ENCODE results near the gene JAM3. TPM values are rescaled to one million over a fixed set of nuclear protein-coding genes. Genes with fewer than 3 reads are reported as not detected.

JAM3 gene
- total RNA-seq, 1 experiment from 2014 or later = 45.4 TPM

GRCh38 chr11:134139303-134139872 is 70.5 kb downstream of the JAM3 start:
- intact Hi-C loops (cut with micrococcal nuclease; ENCODE audit: unreplicated experiment) = loop anchor here (1.0 to 2.0 kb wide), 2 partner anchors 89 to 213 kb away; no protein-coding TSS in a partner anchor
- POLR2A ChIA-PET = interaction anchor here (0.6 kb wide), 1 partner anchor 40 kb away, joined by 4 read pairs; no protein-coding TSS in a partner anchor
- ATAC-seq = peak; percentile 62
- TF ChIP-seq CTCF (IDR thresholded peaks at IDR 0.05) = no peak
- BruUV-seq (replicated peaks) = no TSS peak
- 0 out of 2 replicates have a peak, but pooled peaks cover 5% of the 10 kb centered on the region for H3K4me1 ChIP-seq (ENCODE audit: control insufficient read depth, insufficient read depth, low read length)
- DNase-seq (ENCODE audit: low read depth, low spot score) = no peak
- H3K9me3 ChIP-seq (ENCODE audit: control insufficient read depth, insufficient read depth, low read depth, low read length) = peaks cover under 1% of the 10 kb centered on the region; the same call in 1 of the 2 replicates
- no peaks in the 10 kb centered on the region for H3K36me3 ChIP-seq (ENCODE audit: control insufficient read depth, insufficient read depth, low read length)
- CTCF ChIA-PET = interaction anchor here (1.3 to 1.6 kb wide), 2 partner anchors 89 to 212 kb away, joined by 3 to 11 read pairs; no protein-coding TSS in a partner anchor
- in situ Hi-C loops (cut with HindIII; ENCODE audit: low pct_unique_long_range_greater_than_20kb, low sequenced_read_pairs) = no loop called here
- no peak overlapping the region for H3K27ac ChIP-seq (ENCODE audit: low read length)
- H3K27me3 ChIP-seq (ENCODE audit: control insufficient read depth, insufficient read depth, low read length) = no peaks in the 10 kb centered on the region
- no peak overlapping the region; a peak in 1 of 4 replicates for H3K4me3 ChIP-seq (ENCODE audit: low read depth in 2 of 2, low read length in 2 of 2)

- intact Hi-C loops (cut with micrococcal nuclease; ENCODE audit: unreplicated experiment) (loop anchor here (1.0 to 2.0 kb wide), 2 partner anchors 90 to 213 kb away; no protein-coding TSS in a partner anchor), in situ Hi-C loops (cut with HindIII; ENCODE audit: low pct_unique_long_range_greater_than_20kb, low sequenced_read_pairs) (no loop called here)
- ATAC-seq (peak; percentile 89), DNase-seq (ENCODE audit: low read depth, low spot score) (peak; percentile 68)
- BruUV-seq (replicated peaks) = no TSS peak
- Histone ChIP-seq H3K27ac (ENCODE audit: low read length) (no peak overlapping the region), H3K9me3 (ENCODE audit: control insufficient read depth, insufficient read depth, low read depth, low read length) (no peaks in the 10 kb centered on the region), H3K27me3 (ENCODE audit: control insufficient read depth, insufficient read depth, low read length) (no peaks in the 10 kb centered on the region), H3K4me1 (ENCODE audit: control insufficient read depth, insufficient read depth, low read length) (0 out of 2 replicates have a peak, but pooled peaks cover 5% of the 10 kb centered on the region), H3K36me3 (ENCODE audit: control insufficient read depth, insufficient read depth, low read length) (no peaks in the 10 kb centered on the region), H3K4me3 (ENCODE audit: low read depth in 2 of 2, low read length in 2 of 2) (no peak overlapping the region; a peak in 1 of 4 replicates)
- ChIA-PET CTCF (interaction anchor here (1.3 to 1.6 kb wide), 2 partner anchors 89 to 212 kb away, joined by 3 to 11 read pairs; no protein-coding TSS in a partner anchor), POLR2A (interaction anchor here (0.6 kb wide), 1 partner anchor 40 kb away, joined by 4 read pairs; no protein-coding TSS in a partner anchor)
- peak; percentile 95 for TF ChIP-seq CTCF (IDR thresholded peaks at IDR 0.05)
- TF ChIP-seq POLR2AphosphoS5 (IDR thresholded peaks at IDR 0.05; ENCODE audit: low read depth, low read length) = no peak
Measured at GRCh38 chr11:134139873-134140331, 71.0 kb downstream of the JAM3 start.

- Histone ChIP-seq H3K27me3 (ENCODE audit: control insufficient read depth, insufficient read depth, low read length) (no peaks in the 10 kb centered on the region), H3K9me3 (ENCODE audit: control insufficient read depth, insufficient read depth, low read depth, low read length) (no peaks in the 10 kb centered on the region), H3K4me1 (ENCODE audit: control insufficient read depth, insufficient read depth, low read length) (0 out of 2 replicates have a peak, but pooled peaks cover 5% of the 10 kb centered on the region), H3K27ac (ENCODE audit: low read length) (no peak overlapping the region), H3K36me3 (ENCODE audit: control insufficient read depth, insufficient read depth, low read length) (no peaks in the 10 kb centered on the region), H3K4me3 (ENCODE audit: low read depth in 2 of 2, low read length in 2 of 2) (no peak overlapping the region)
- ChIA-PET POLR2A (no interaction called here), CTCF (interaction anchor here (0.7 to 0.9 kb wide), 2 partner anchors 121 to 192 kb away, joined by 10 to 11 read pairs; no protein-coding TSS in a partner anchor)
- TF ChIP-seq SIN3A (IDR thresholded peaks at IDR 0.05; ENCODE audit: borderline replicate concordance, insufficient read depth, low read depth, low read length) (no peak), CTCF (IDR thresholded peaks at IDR 0.05) (no peak), POLR2AphosphoS5 (IDR thresholded peaks at IDR 0.05; ENCODE audit: low read depth, low read length) (no peak), REST (IDR thresholded peaks at IDR 0.05; ENCODE audit: insufficient read depth in 1 of 2, low read depth in 2 of 2, low read length in 1 of 2) (no peak), TCF7L2 (IDR thresholded peaks at IDR 0.05; ENCODE audit: low read depth, low read length) (no peak)
- in situ Hi-C loops (cut with HindIII; ENCODE audit: low pct_unique_long_range_greater_than_20kb, low sequenced_read_pairs) = no loop called here
- DNase-seq (ENCODE audit: low read depth, low spot score) (no peak), ATAC-seq (no peak)
- no TSS peak for BruUV-seq (replicated peaks)
- intact Hi-C loops (cut with micrococcal nuclease; ENCODE audit: unreplicated experiment) = no loop called here
Measured at GRCh38 chr11:134140961-134141490, 72.2 kb downstream of the JAM3 start.
